PC-3 (cell line): ENCODE measurements around the gene PLAAT2. TPM values are rescaled to one million over a fixed set of nuclear protein-coding genes. Genes with fewer than 3 reads are reported as not detected.

Experiments used
- ATAC-seq: fragments of 200-7000 bp; cut with Tn5 transposase; 2 replicates; pipeline ENCODE4 v1.9.1; 2020; ENCODE audit warnings: mild to moderate bottlenecking, moderate library complexity
- BruUV-seq: library from RNA; stranded (reverse); fragments of 400-500 nt; replicated peaks from 2 replicates; lab custom pipeline; 2021; lab: Mats Ljungman, UMichigan
- CTCF ChIA-PET: fragments of 300-600 bp; sonication (Branson Sonifier 250); formaldehyde crosslinking; loops from one replicate; lab custom pipeline; 2022; ENCODE audit warnings: antibody characterized with exemption; lab: Charles Lee
- POLR2A ChIA-PET: fragments of 300-600 bp; sonication (Branson Sonifier 250); formaldehyde crosslinking; loops from one replicate; lab custom pipeline; 2022; ENCODE audit warnings: antibody characterized with exemption; ENCODE audit not compliant: unreplicated experiment; lab: Charles Lee
- DNase-seq: peaks from one replicate; pipeline ENCODE4 v3.0.0-alpha.2; 2015
- H2AFZ ChIP-seq: fragments of 300-600 bp; sonication (generic); 2 replicates; pipeline ENCODE4 v1.6.0; 2016; ENCODE audit warnings: antibody characterized with exemption, low read length
- H3F3A ChIP-seq: fragments of 300-600 bp; sonication (generic); one replicate; pipeline ENCODE4 v1.6.0; 2017; ENCODE audit warnings: antibody characterized with exemption, low read length, control low read depth, mild to moderate bottlenecking; ENCODE audit not compliant: unreplicated experiment
- H3K27ac ChIP-seq: fragments of 300-600 bp; sonication (generic); 2 replicates; pipeline ENCODE4 v1.5.1; 2016; ENCODE audit warnings: mild to moderate bottlenecking, low read length
- H3K27me3 ChIP-seq: fragments of 300-600 bp; sonication (generic); 2 replicates; pipeline ENCODE4 v1.6.1; 2016; ENCODE audit warnings: low read length, mixed read lengths
- H3K36me3 ChIP-seq: fragments of 300-600 bp; sonication (generic); 2 replicates; pipeline ENCODE4 v1.6.1; 2016; ENCODE audit warnings: low read depth, mixed run types, low read length, mixed read lengths
- H3K4me1 ChIP-seq: fragments of 300-600 bp; sonication (generic); 2 replicates; pipeline ENCODE4 v1.5.1; 2016; ENCODE audit warnings: low read length; ENCODE audit not compliant: insufficient read depth
- H3K4me2 ChIP-seq: fragments of 300-600 bp; sonication (generic); 2 replicates; pipeline ENCODE4 v1.6.0; 2016; ENCODE audit warnings: low read length
- H3K4me3 ChIP-seq: fragments of 300-600 bp; sonication (generic); 2 replicates; pipeline ENCODE4 v1.5.1; 2016; ENCODE audit warnings: mild to moderate bottlenecking, low read length, mixed read lengths
- H3K79me2 ChIP-seq: fragments of 300-600 bp; sonication (generic); 2 replicates; pipeline ENCODE4 v1.6.1; 2017; ENCODE audit warnings: low read length, mixed read lengths
- H3K9ac ChIP-seq: fragments of 300-600 bp; sonication (generic); 2 replicates; pipeline ENCODE4 v1.6.0; 2016; ENCODE audit warnings: mild to moderate bottlenecking, low read length
- H3K9me2 ChIP-seq: fragments of 300-600 bp; sonication (generic); replicated peaks from 2 replicates; pipeline ENCODE4 v1.6.1; 2016; ENCODE audit warnings: mixed run types, low read length, mixed read lengths
- H3K9me3 ChIP-seq: fragments of 300-600 bp; sonication (generic); 2 replicates; pipeline ENCODE4 v1.6.1; 2016; ENCODE audit warnings: low read length, mixed read lengths
- H4K20me1 ChIP-seq: fragments of 300-600 bp; sonication (generic); 2 replicates; pipeline ENCODE4 v1.6.1; 2016; ENCODE audit warnings: low read length, mixed read lengths
- CTCF ChIP-seq: fragments of 300-600 bp; sonication (generic); conservative IDR thresholded peaks from 2 replicates; pipeline ENCODE4 v1.5.1; 2017; ENCODE audit warnings: antibody characterized with exemption, low read depth, mild to moderate bottlenecking, low read length
- EZH2 ChIP-seq: fragments of 300-600 bp; sonication (generic); IDR thresholded peaks from one replicate; pipeline ENCODE4 v1.6.1; 2017; ENCODE audit warnings: antibody characterized with exemption, mild to moderate bottlenecking, low read length; ENCODE audit not compliant: unreplicated experiment
- EZH2phosphoT487 ChIP-seq: fragments of 300-600 bp; sonication (generic); IDR thresholded peaks from 2 replicates; pipeline ENCODE4 v1.6.1; 2018; ENCODE audit warnings: mild to moderate bottlenecking, antibody characterized with exemption, low read length, borderline replicate concordance
- intact Hi-C: fragments of 100-400 bp; cut with micrococcal nuclease; formaldehyde crosslinking; loops from 2 replicates; pipeline ENCODE4 v1.9.0; 2023
- total RNA-seq: library from RNA; depleted of rRNA; stranded (reverse); fragments of >200 nt; gene quantifications from 2 replicates; pipeline ENCODE4 v1.2.3, GENCODE V29; 2014

Gene PLAAT2
- total RNA-seq, 1 experiment from 2014 or later: 5.6 TPM

- H3K36me3 ChIP-seq: no peaks in the 10 kb centered on the region
- H3K9me3 ChIP-seq: no peaks in the 10 kb centered on the region
- H3K79me2 ChIP-seq: no peaks in the 10 kb centered on the region
- ChIA-PET POLR2A (no interaction called here), CTCF (no interaction called here)
- H3K4me2 ChIP-seq: no peak overlapping the region
- H3K9me2 ChIP-seq: no peaks in the 10 kb centered on the region
- H3K9ac ChIP-seq: no peak overlapping the region
- H2AFZ ChIP-seq: no peak overlapping the region
- TF ChIP-seq EZH2 (no peak), EZH2phosphoT487 (no peak), CTCF (no peak)
- no peaks in the 10 kb centered on the region for H3K27me3 ChIP-seq
- H4K20me1 ChIP-seq: no peaks in the 10 kb centered on the region
- no peak overlapping the region for H3K27ac ChIP-seq
- no peaks in the 10 kb centered on the region for H3K4me1 ChIP-seq
- intact Hi-C loops: no loop called here
- ATAC-seq (peak; percentile 47), DNase-seq (no peak)
- no TSS peak for BruUV-seq
- no peaks in the 10 kb centered on the region for H3F3A ChIP-seq
- H3K4me3 ChIP-seq: no peak overlapping the region
Observed at GRCh38 chr11:63510360-63511047, 52.7 kb downstream of the PLAAT2 start.

GRCh38 chr11:63508745-63509144 is 54.4 kb downstream of the PLAAT2 start:
- no peak overlapping the region for H3K27ac ChIP-seq
- H3K4me3 ChIP-seq: no peak overlapping the region
- H3K27me3 ChIP-seq: no peaks in the 10 kb centered on the region
- no peaks in the 10 kb centered on the region for H3K9me2 ChIP-seq
- no TSS peak for BruUV-seq
- no peaks in the 10 kb centered on the region for H4K20me1 ChIP-seq
- no peaks in the 10 kb centered on the region for H3K79me2 ChIP-seq
- no peak overlapping the region for H2AFZ ChIP-seq
- ChIA-PET POLR2A (no interaction called here), CTCF (interaction anchor here (1.3 kb wide), 1 partner anchor 30 kb away, joined by 9 read pairs; no protein-coding TSS in a partner anchor)
- H3K4me2 ChIP-seq: no peak overlapping the region
- H3K4me1 ChIP-seq: no peaks in the 10 kb centered on the region
- H3K9ac ChIP-seq: no peak overlapping the region
- intact Hi-C loops: no loop called here
- H3F3A ChIP-seq: no peaks in the 10 kb centered on the region
- H3K36me3 ChIP-seq: no peaks in the 10 kb centered on the region
- TF ChIP-seq EZH2: no peak
- TF ChIP-seq EZH2phosphoT487: no peak
- TF ChIP-seq CTCF: no peak
- no peak for ATAC-seq
- DNase-seq: no peak
- no peaks in the 10 kb centered on the region for H3K9me3 ChIP-seq

- no TSS peak for BruUV-seq
Observed at GRCh38 chr11:63508009-63508408, 55.2 kb downstream of the PLAAT2 start.

More at GRCh38 chr11:63508009-63508408, 55.2 kb downstream of the PLAAT2 start:
- Histone ChIP-seq H3K9me3 (no peaks in the 10 kb centered on the region), H3K4me3 (no peak overlapping the region), H3K27ac (no peak overlapping the region), H4K20me1 (no peaks in the 10 kb centered on the region), H3F3A (no peaks in the 10 kb centered on the region), H3K79me2 (no peaks in the 10 kb centered on the region), H3K9ac (no peak overlapping the region), H3K36me3 (no peaks in the 10 kb centered on the region), H3K4me1 (no peaks in the 10 kb centered on the region), H2AFZ (no peak overlapping the region), H3K9me2 (no peaks in the 10 kb centered on the region), H3K27me3 (no peaks in the 10 kb centered on the region), H3K4me2 (no peak overlapping the region)
- ATAC-seq (peak; percentile 79), DNase-seq (peak; percentile 51)
- TF ChIP-seq CTCF (peak; percentile 57), EZH2phosphoT487 (no peak)
- ChIA-PET CTCF (interaction anchor here (1.3 kb wide), 1 partner anchor 29 kb away, joined by 9 read pairs; no protein-coding TSS in a partner anchor), POLR2A (no interaction called here)
- intact Hi-C loops: no loop called here
